ENCODE data around the gene CLPSL1.
A peak's percentile ranks its signal among the peaks of the same experiment; 100 is the strongest.

Gene CLPSL1

GRCh38 chr6:35797837-35798526 is 17.2 kb downstream of the CLPSL1 start:
- no peak for DNase-seq (ENCODE audit: low read depth, low spot score)
- Histone ChIP-seq H3K9ac (ENCODE audit: insufficient read length, low read depth) (no peak overlapping the region), H3K4me3 (ENCODE audit: insufficient read length, low read depth) (no peak overlapping the region), H3K27me3 (ENCODE audit: insufficient read depth, insufficient read length) (no peaks in the 10 kb centered on the region), H3K9me3 (ENCODE audit: insufficient read depth, low read length) (no peaks in the 10 kb centered on the region), H3K36me3 (ENCODE audit: insufficient read depth, insufficient read length, low read length) (no peaks in the 10 kb centered on the region), H3K4me1 (ENCODE audit: insufficient read depth, insufficient read length) (peaks cover 4% of the 10 kb centered on the region)
- TF ChIP-seq YY1 (IDR thresholded peaks at IDR 0.05; ENCODE audit: insufficient read depth, insufficient read length) (no peak), SUZ12 (IDR thresholded peaks at IDR 0.05; ENCODE audit: extremely low read depth, insufficient read depth, insufficient read length) (no peak), ZNF274 (IDR thresholded peaks at IDR 0.05; ENCODE audit: low read depth, low read length) (no peak)

GRCh38 chr6:35798706-35799105 is 17.9 kb downstream of the CLPSL1 start:
- Histone ChIP-seq H3K4me1 (ENCODE audit: insufficient read depth, insufficient read length) (peaks cover 4% of the 10 kb centered on the region), H3K4me3 (ENCODE audit: insufficient read length, low read depth) (no peak overlapping the region), H3K27me3 (ENCODE audit: insufficient read depth, insufficient read length) (no peaks in the 10 kb centered on the region), H3K36me3 (ENCODE audit: insufficient read depth, insufficient read length, low read length) (no peaks in the 10 kb centered on the region), H3K9ac (ENCODE audit: insufficient read length, low read depth) (no peak overlapping the region), H3K9me3 (ENCODE audit: insufficient read depth, low read length) (no peaks in the 10 kb centered on the region)
- TF ChIP-seq SUZ12 (IDR thresholded peaks at IDR 0.05; ENCODE audit: extremely low read depth, insufficient read depth, insufficient read length) = no peak
- no peak for TF ChIP-seq YY1 (IDR thresholded peaks at IDR 0.05; ENCODE audit: insufficient read depth, insufficient read length)
- TF ChIP-seq ZNF274 (IDR thresholded peaks at IDR 0.05; ENCODE audit: low read depth, low read length) = no peak
- no peak for DNase-seq (ENCODE audit: low read depth, low spot score)

GRCh38 chr6:35801148-35801547 is 20.3 kb downstream of the CLPSL1 start:
- no peaks in the 10 kb centered on the region for H3K9me3 ChIP-seq (ENCODE audit: insufficient read depth, low read length)
- no peak for DNase-seq (ENCODE audit: low read depth, low spot score)
- peaks cover 7% of the 10 kb centered on the region for H3K4me1 ChIP-seq (ENCODE audit: insufficient read depth, insufficient read length)
- no peak overlapping the region for H3K4me3 ChIP-seq (ENCODE audit: insufficient read length, low read depth)
- H3K9ac ChIP-seq (ENCODE audit: insufficient read length, low read depth) = no peak overlapping the region
- no peaks in the 10 kb centered on the region for H3K36me3 ChIP-seq (ENCODE audit: insufficient read depth, insufficient read length, low read length)
- TF ChIP-seq ZNF274 (IDR thresholded peaks at IDR 0.05; ENCODE audit: low read depth, low read length) (no peak), SUZ12 (IDR thresholded peaks at IDR 0.05; ENCODE audit: extremely low read depth, insufficient read depth, insufficient read length) (no peak), YY1 (IDR thresholded peaks at IDR 0.05; ENCODE audit: insufficient read depth, insufficient read length) (no peak)
- H3K27me3 ChIP-seq (ENCODE audit: insufficient read depth, insufficient read length) = peaks cover 7% of the 10 kb centered on the region

GRCh38 chr6:35804996-35805736 is 24.3 kb downstream of the CLPSL1 start, which contains the start of gene LHFPL5:
Gene LHFPL5, plus strand, starts transcription at chr6:35805352. Its CDS starts 319 bp downstream, at chr6:35805671.
- Histone ChIP-seq H3K36me3 (ENCODE audit: insufficient read depth, insufficient read length, low read length) (no peaks in the 10 kb centered on the region), H3K9ac (ENCODE audit: insufficient read length, low read depth) (no peak within 1 kb of the TSS), H3K4me3 (ENCODE audit: insufficient read length, low read depth) (peak within 1 kb of the TSS; percentile 33), H3K9me3 (ENCODE audit: insufficient read depth, low read length) (no peaks in the 10 kb centered on the region), H3K27me3 (ENCODE audit: insufficient read depth, insufficient read length) (peaks cover 12% of the 10 kb centered on the region), H3K4me1 (ENCODE audit: insufficient read depth, insufficient read length) (peaks cover 3% of the 10 kb centered on the region)
- DNase-seq (ENCODE audit: low read depth, low spot score) = peak; percentile 38
- TF ChIP-seq YY1 (IDR thresholded peaks at IDR 0.05; ENCODE audit: insufficient read depth, insufficient read length) (no peak), ZNF274 (IDR thresholded peaks at IDR 0.05; ENCODE audit: low read depth, low read length) (no peak), SUZ12 (IDR thresholded peaks at IDR 0.05; ENCODE audit: extremely low read depth, insufficient read depth, insufficient read length) (no peak)

GRCh38 chr6:35808688-35809087 is 27.9 kb downstream of the CLPSL1 start:
- TF ChIP-seq YY1 (IDR thresholded peaks at IDR 0.05; ENCODE audit: insufficient read depth, insufficient read length) (no peak), SUZ12 (IDR thresholded peaks at IDR 0.05; ENCODE audit: extremely low read depth, insufficient read depth, insufficient read length) (no peak), ZNF274 (IDR thresholded peaks at IDR 0.05; ENCODE audit: low read depth, low read length) (no peak)
- Histone ChIP-seq H3K9me3 (ENCODE audit: insufficient read depth, low read length) (no peaks in the 10 kb centered on the region), H3K9ac (ENCODE audit: insufficient read length, low read depth) (no peak overlapping the region), H3K36me3 (ENCODE audit: insufficient read depth, insufficient read length, low read length) (no peaks in the 10 kb centered on the region), H3K4me3 (ENCODE audit: insufficient read length, low read depth) (no peak overlapping the region), H3K27me3 (ENCODE audit: insufficient read depth, insufficient read length) (peaks cover 12% of the 10 kb centered on the region), H3K4me1 (ENCODE audit: insufficient read depth, insufficient read length) (peaks cover 3% of the 10 kb centered on the region)
- no peak for DNase-seq (ENCODE audit: low read depth, low spot score)

GRCh38 chr6:35809809-35810208 is 29.0 kb downstream of the CLPSL1 start:
- peaks cover 12% of the 10 kb centered on the region for H3K27me3 ChIP-seq (ENCODE audit: insufficient read depth, insufficient read length)
- no peaks in the 10 kb centered on the region for H3K36me3 ChIP-seq (ENCODE audit: insufficient read depth, insufficient read length, low read length)
- no peak overlapping the region for H3K9ac ChIP-seq (ENCODE audit: insufficient read length, low read depth)
- peaks cover 3% of the 10 kb centered on the region for H3K4me1 ChIP-seq (ENCODE audit: insufficient read depth, insufficient read length)
- H3K4me3 ChIP-seq (ENCODE audit: insufficient read length, low read depth) = no peak overlapping the region
- TF ChIP-seq ZNF274 (IDR thresholded peaks at IDR 0.05; ENCODE audit: low read depth, low read length) = no peak
- no peak for TF ChIP-seq SUZ12 (IDR thresholded peaks at IDR 0.05; ENCODE audit: extremely low read depth, insufficient read depth, insufficient read length)
- TF ChIP-seq YY1 (IDR thresholded peaks at IDR 0.05; ENCODE audit: insufficient read depth, insufficient read length) = no peak
- H3K9me3 ChIP-seq (ENCODE audit: insufficient read depth, low read length) = no peaks in the 10 kb centered on the region
- no peak for DNase-seq (ENCODE audit: low read depth, low spot score)

Data from NT2/D1 (cell line).